Measurements from ENCODE around the gene SPSB1. TPM values are rescaled to one million over a fixed set of nuclear protein-coding genes. Genes with fewer than 3 reads are reported as not detected.

The SPSB1 gene
- total and polyA plus RNA-seq, 2 of the 4 experiments (the other 2 are of a cell fraction), result 16.7 to 19.8 TPM

DNA sequence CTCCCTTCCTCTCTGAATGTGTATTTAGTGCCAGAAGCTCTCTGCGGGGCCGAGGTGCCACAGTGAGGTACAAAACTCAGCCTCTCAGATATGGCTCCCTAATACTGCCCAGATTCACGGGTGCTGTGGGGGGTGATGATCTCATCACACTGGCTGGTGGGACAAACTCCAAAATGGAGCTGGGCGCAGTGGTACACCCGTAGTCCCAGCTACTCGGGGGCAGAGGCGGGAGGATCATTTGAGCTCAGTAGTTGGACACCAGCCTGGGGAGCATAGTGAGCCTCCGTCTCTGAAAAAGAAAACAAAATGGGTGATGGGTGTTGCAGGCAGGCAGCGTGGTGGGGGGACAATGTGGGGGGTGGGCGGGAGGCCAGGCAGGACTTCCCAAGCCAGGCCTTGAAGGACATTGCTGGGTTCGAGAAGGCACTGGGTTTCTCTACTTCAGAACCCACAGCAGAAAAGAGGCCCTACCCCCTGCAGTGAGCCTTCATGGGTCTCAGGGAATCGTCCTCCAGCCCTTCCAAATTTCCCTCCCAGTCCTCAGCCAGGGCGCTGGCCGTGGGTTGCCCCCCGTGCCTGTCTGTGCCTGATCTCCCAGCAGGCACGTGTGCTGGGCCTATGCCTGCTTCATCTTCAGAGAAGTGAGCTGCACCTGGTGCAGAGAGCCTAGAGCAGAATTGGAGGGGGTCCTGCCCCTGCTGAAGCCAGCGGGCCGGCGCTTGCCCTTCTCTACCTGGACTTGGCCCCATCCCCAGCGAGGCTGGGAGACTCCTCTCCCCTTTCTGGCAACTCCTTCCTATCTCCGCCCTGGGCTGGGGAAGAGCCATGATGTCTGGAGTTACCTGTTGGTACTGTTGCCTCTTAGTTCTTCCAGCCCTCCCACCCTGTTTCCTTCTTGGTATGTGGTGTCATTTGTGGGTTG lies 44.1 kb upstream of the SPSB1 start:
- H3K4me1 ChIP-seq (ENCODE audit: control insufficient read depth, insufficient read depth, low read length), result peaks cover 10% of the 10 kb centered on the region; the same call in 1 of the 2 replicates
- no peak overlapping the region for H4K5ac ChIP-seq (ENCODE audit: low read depth, low read length)
- no CpG with 5 or more reads among the region's 21 CpGs for WGBS, 2 experiments (ENCODE audit: extremely low coverage in 2 of 2, insufficient read length in 1 of 2)
- no peak overlapping the region for H2BK15ac ChIP-seq (ENCODE audit: low read depth, low read length)
- H2AK5ac ChIP-seq (ENCODE audit: low read depth, low read length), result no peak overlapping the region
- intact Hi-C loops (cut with micrococcal nuclease) (no loop called here), in situ Hi-C loops (cut with MboI; ENCODE audit: low sequenced_read_pairs) (no loop called here), dilution Hi-C loops (cut with HindIII; ENCODE audit: low sequenced_read_pairs, unreplicated experiment) (no loop called here)
- no peak overlapping the region for H4K91ac ChIP-seq (ENCODE audit: insufficient read depth, low read depth, low read length)
- H3K27me3 ChIP-seq (ENCODE audit: control insufficient read depth, insufficient read depth, low read length), result no peaks in the 10 kb centered on the region
- H2AFZ ChIP-seq (replicated peaks; ENCODE audit: low read length, poor library complexity), result no peak overlapping the region
- no peak overlapping the region for H2BK20ac ChIP-seq (ENCODE audit: low read depth, low read length)
- BruUV-seq (replicated peaks), result no TSS peak
- H3K9me3 ChIP-seq (ENCODE audit: control insufficient read depth, insufficient read depth, low read length), result no peaks in the 10 kb centered on the region
- no peak overlapping the region for H3K23ac ChIP-seq (ENCODE audit: low read depth, low read length)
- DNase-seq, result no peak
- no peak overlapping the region for H3K4me2 ChIP-seq (ENCODE audit: low read depth, low read length)
- H3K79me1 ChIP-seq (ENCODE audit: low read depth in 1 of 2, low read length in 2 of 2), result peaks cover 0 to 16% of the 10 kb centered on the region in 2 experiments; a peak in 3 of 4 replicates
- no peak overlapping the region for H3K56ac ChIP-seq (ENCODE audit: extremely low read depth, insufficient read depth, low read length)
- H3K18ac ChIP-seq (ENCODE audit: low read depth, low read length), result no peak overlapping the region
- ChIA-PET POLR2A (ENCODE audit: unreplicated experiment) (no interaction called here), CTCF (interaction anchor here (1.1 kb wide), 2 partner anchors 10 to 138 kb away, joined by 3 read pairs; no protein-coding TSS in a partner anchor)
- no peak for ATAC-seq (ENCODE audit: low read depth)
- no peak overlapping the region for H3K14ac ChIP-seq (replicated peaks; ENCODE audit: low read depth, low read length)
- TF ChIP-seq, protein P1, sequence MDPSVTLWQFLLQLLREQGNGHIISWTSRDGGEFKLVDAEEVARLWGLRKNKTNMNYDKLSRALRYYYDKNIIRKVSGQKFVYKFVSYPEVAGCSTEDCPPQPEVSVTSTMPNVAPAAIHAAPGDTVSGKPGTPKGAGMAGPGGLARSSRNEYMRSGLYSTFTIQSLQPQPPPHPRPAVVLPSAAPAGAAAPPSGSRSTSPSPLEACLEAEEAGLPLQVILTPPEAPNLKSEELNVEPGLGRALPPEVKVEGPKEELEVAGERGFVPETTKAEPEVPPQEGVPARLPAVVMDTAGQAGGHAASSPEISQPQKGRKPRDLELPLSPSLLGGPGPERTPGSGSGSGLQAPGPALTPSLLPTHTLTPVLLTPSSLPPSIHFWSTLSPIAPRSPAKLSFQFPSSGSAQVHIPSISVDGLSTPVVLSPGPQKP (IDR thresholded peaks at IDR 0.05; ENCODE audit: borderline replicate concordance, low read depth, low read length), result no peak
- TF ChIP-seq CEBPB (IDR thresholded peaks at IDR 0.05; ENCODE audit: low read depth, low read length) (no peak), CHD1 (IDR thresholded peaks at IDR 0.05; ENCODE audit: low read depth, low read length) (no peak)
- no peak overlapping the region for H3K4ac ChIP-seq (ENCODE audit: low read depth, low read length)
- H4K8ac ChIP-seq (ENCODE audit: low read depth in 2 of 2, low read length in 2 of 2), result no peak overlapping the region
- no peak overlapping the region for H3K27ac ChIP-seq (ENCODE audit: insufficient read depth, low read length)
- H2AK9ac ChIP-seq (replicated peaks; ENCODE audit: low read depth, low read length, poor library complexity), result no peak overlapping the region
- H3K9me1 ChIP-seq (ENCODE audit: insufficient read depth, low read length), result peaks cover 7% of the 10 kb centered on the region; the same call in 1 of the 2 replicates
- H3K9ac ChIP-seq (ENCODE audit: low read depth, low read length), result no peak overlapping the region
- H3K4me3 ChIP-seq (ENCODE audit: insufficient read depth, low read depth, low read length), result no peak overlapping the region
- H2BK120ac ChIP-seq (ENCODE audit: low read depth, low read length), result no peak overlapping the region
- peaks cover 6% of the 10 kb centered on the region; the same call in 1 of the 2 replicates for H4K20me1 ChIP-seq (ENCODE audit: insufficient read depth, low read length)
- H2BK5ac ChIP-seq (ENCODE audit: low read depth, low read length, poor library complexity, severe bottlenecking), result no peak overlapping the region
- peaks cover 17% of the 10 kb centered on the region; the same call in 1 of the 2 replicates for H3K36me3 ChIP-seq (ENCODE audit: control insufficient read depth, insufficient read depth, low read length)

Data from IMR-90 (cell line).